CD4-positive, alpha-beta memory T cell (primary cell): ENCODE measurements around the gene TIMM22. TPM values are rescaled to one million over a fixed set of nuclear protein-coding genes. Genes with fewer than 3 reads are reported as not detected.
A peak's percentile ranks its signal among the peaks of the same experiment; 100 is the strongest.
"Not testable (repeated sequence)": the region's sequence is repeated elsewhere in the genome, so short reads cannot be mapped to it uniquely, and the experiment has no call there.

Experiments
- CTCF ChIA-PET: fragments of 350-600 bp; sonication (Branson Sonifier 250); formaldehyde crosslinking; loops from one replicate; lab custom pipeline; 2021; ENCODE audit warnings: inconsistent platforms; ENCODE audit not compliant: partially characterized antibody; lab: Charles Lee
- POLR2A ChIA-PET: fragments of 350-600 bp; sonication (Branson Sonifier 250); formaldehyde crosslinking; loops from one replicate; lab custom pipeline; 2021; ENCODE audit not compliant: partially characterized antibody; lab: Charles Lee
- DNase-seq, 5 donors: peaks; one replicate each; pipeline versions ENCODE4 v3.0.0 to v3.0.0-alpha.2; 2020 to 2022; ENCODE audit warnings: mixed read lengths in 1 of 5
- H3K27ac ChIP-seq: one replicate; pipeline ENCODE4 v1.7.0; 2013; ENCODE audit warnings: low read depth, low read length
- H3K27me3 ChIP-seq: 2 replicates; pipeline ENCODE4 v1.7.0; 2013; ENCODE audit warnings: mild to moderate bottlenecking, low read length, moderate library complexity; ENCODE audit not compliant: insufficient read depth
- H3K36me3 ChIP-seq: 2 replicates; pipeline ENCODE4 v1.7.0; 2013; ENCODE audit warnings: mild to moderate bottlenecking, low read length, moderate library complexity; ENCODE audit not compliant: insufficient read depth
- H3K4me1 ChIP-seq: 2 replicates; pipeline ENCODE4 v1.7.0; 2013; ENCODE audit warnings: mild to moderate bottlenecking, low read length, moderate library complexity; ENCODE audit not compliant: insufficient read depth
- H3K4me3 ChIP-seq, 2 donors: one replicate each; pipeline ENCODE4 v1.7.0; 2013; ENCODE audit warnings: low read length in 2 of 2, mild to moderate bottlenecking in 1 of 2
- H3K9me3 ChIP-seq, 2 donors: one replicate each; pipeline ENCODE4 v1.7.0; 2013; ENCODE audit warnings: low read length in 2 of 2, control low read depth in 1 of 2; ENCODE audit not compliant: control insufficient read depth in 1 of 2
- H3K27ac Mint-ChIP-seq, 7 donors: one replicate each; pipeline ENCODE4 v1.8.0; 2020 to 2021; ENCODE audit warnings: mixed read lengths in 7 of 7, mild to moderate bottlenecking in 6 of 7, inconsistent platforms in 3 of 7, moderate library complexity in 3 of 7
- H3K27me3 Mint-ChIP-seq, 2 donors: one replicate each; pipeline ENCODE4 v1.8.0; 2020 to 2021; ENCODE audit warnings: mixed read lengths in 2 of 2
- H3K36me3 Mint-ChIP-seq, 2 donors: one replicate each; pipeline ENCODE4 v1.8.0; 2020 to 2021; ENCODE audit warnings: mixed read lengths in 2 of 2, inconsistent platforms in 1 of 2, mild to moderate bottlenecking in 1 of 2
- H3K4me1 Mint-ChIP-seq, 4 donors: one replicate each; pipeline ENCODE4 v1.8.0; 2020 to 2021; ENCODE audit warnings: mixed read lengths in 4 of 4, mild to moderate bottlenecking in 1 of 4
- H3K4me3 Mint-ChIP-seq, 8 donors: one replicate each; pipeline ENCODE4 v1.8.0; 2020 to 2021; ENCODE audit warnings: mixed read lengths in 8 of 8, mild to moderate bottlenecking in 7 of 8, moderate library complexity in 6 of 8, inconsistent platforms in 3 of 8
- H3K9me3 Mint-ChIP-seq, 8 donors: one replicate each; pipeline ENCODE4 v1.8.0; 2020 to 2021; ENCODE audit warnings: mixed read lengths in 8 of 8, mild to moderate bottlenecking in 5 of 8, inconsistent platforms in 3 of 8, moderate library complexity in 1 of 8
- intact Hi-C: fragments of 100-400 bp; cut with micrococcal nuclease; formaldehyde crosslinking; loops from one replicate; pipeline ENCODE4 v1.15.1; 2023
- polyA plus RNA-seq, 2 donors: library from polyadenylated mRNA; unstranded; fragments of 300-500 nt; fragmentation: Illumina TruSeq; gene quantifications; one replicate each; pipeline ENCODE4 v1.2.3, GENCODE V29; 2021
- total RNA-seq, 2 experiments: library from RNA; stranded (reverse); gene quantifications; one replicate each; pipeline ENCODE4 v1.2.3, GENCODE V29; 2021

The TIMM22 gene
- total and polyA plus RNA-seq, 4 experiments from 2014 or later, result 12.3 to 26.3 (median 18.1) TPM

DNA sequence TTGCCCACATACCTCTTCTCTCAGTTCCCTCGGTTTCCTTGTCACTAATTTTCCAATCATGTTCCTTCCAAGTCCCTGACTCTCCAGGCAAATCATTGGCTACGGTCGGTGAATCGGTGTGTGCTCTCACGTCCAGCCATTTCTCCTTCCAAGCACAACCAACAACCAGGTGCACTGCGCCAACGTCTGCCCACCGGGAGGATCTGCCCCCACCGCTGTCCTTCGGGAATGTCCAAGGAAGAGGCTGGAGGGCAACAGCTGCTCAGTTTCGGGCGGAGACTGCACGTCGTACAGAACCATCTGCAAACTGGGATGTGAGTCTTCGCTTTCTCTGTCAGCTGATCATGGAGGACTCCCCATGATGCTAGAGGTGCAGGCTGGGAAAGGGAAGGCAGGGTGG, 9.0 kb upstream of the TIMM22 start:
- H3K36me3 ChIP-seq, result no peaks in the 10 kb centered on the region
- no peaks in the 10 kb centered on the region for H3K27me3 Mint-ChIP-seq
- ChIA-PET POLR2A (interaction anchor here (1.3 kb wide), 1 partner anchor 9 kb away, joined by 5 read pairs; the partner anchor contains the start of gene TIMM22), CTCF (no interaction called here)
- H3K27ac ChIP-seq, result no peak overlapping the region
- peaks cover 0 to 8% (median 1%) of the 10 kb centered on the region in 8 donors for H3K9me3 Mint-ChIP-seq
- intact Hi-C loops, result no loop called here
- H3K4me3 Mint-ChIP-seq, result no peak overlapping the region
- no peaks in the 10 kb centered on the region for H3K27me3 ChIP-seq
- no peaks in the 10 kb centered on the region for H3K4me1 Mint-ChIP-seq
- H3K4me1 ChIP-seq, result no peaks in the 10 kb centered on the region
- H3K4me3 ChIP-seq, result no peak overlapping the region
- H3K9me3 ChIP-seq, result peaks cover 0 to 2% of the 10 kb centered on the region in 2 donors
- no peak overlapping the region for H3K27ac Mint-ChIP-seq
- no peak for DNase-seq
- H3K36me3 Mint-ChIP-seq, result no peaks in the 10 kb centered on the region

- no peak overlapping the region for H3K27ac ChIP-seq
- H3K4me3 ChIP-seq, result no peak overlapping the region
- no peaks in the 10 kb centered on the region for H3K27me3 ChIP-seq
- Mint-ChIP-seq H3K4me3 (no peak overlapping the region), H3K36me3 (no peaks in the 10 kb centered on the region), H3K27me3 (no peaks in the 10 kb centered on the region), H3K27ac (no peak overlapping the region), H3K9me3 (peaks cover 0 to 14% (median 5%) of the 10 kb centered on the region in 8 donors), H3K4me1 (no peaks in the 10 kb centered on the region)
- no peaks in the 10 kb centered on the region for H3K4me1 ChIP-seq
- CTCF ChIA-PET, result no interaction called here
- POLR2A ChIA-PET, result interaction anchor here (1.3 kb wide), 1 partner anchor 8 kb away, joined by 5 read pairs; the partner anchor contains the start of gene TIMM22
- DNase-seq, result no peak
- intact Hi-C loops, result no loop called here
- H3K9me3 ChIP-seq, result peaks cover 0 to 6% of the 10 kb centered on the region in 2 donors
- no peaks in the 10 kb centered on the region for H3K36me3 ChIP-seq
Measured at GRCh38 chr17:988561-988960, 8.4 kb upstream of the TIMM22 start.

DNA sequence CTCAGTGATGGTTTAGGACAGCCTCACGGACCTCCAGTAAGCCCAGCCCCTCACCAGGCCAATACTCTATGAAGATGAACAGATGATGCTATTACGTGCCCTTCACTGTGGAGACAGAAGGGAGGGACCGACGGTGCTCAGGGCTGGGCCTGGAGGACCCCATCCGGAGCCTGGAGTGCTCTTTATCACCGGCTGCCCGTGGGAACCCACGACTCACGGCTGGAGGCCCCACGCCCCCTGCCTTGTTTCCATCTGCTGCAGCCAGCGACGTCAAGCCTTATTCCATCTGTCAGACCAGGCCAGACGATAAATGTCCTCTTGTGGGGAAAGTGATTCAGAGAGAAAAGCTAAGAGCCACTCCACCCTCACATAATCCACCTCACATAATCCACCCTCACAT, 4.0 kb upstream of the TIMM22 start:
- no peaks in the 10 kb centered on the region for H3K27me3 Mint-ChIP-seq
- Histone ChIP-seq H3K9me3 (peaks cover 0 to 14% of the 10 kb centered on the region in 2 donors), H3K4me1 (peaks cover 7% of the 10 kb centered on the region), H3K4me3 (no peak overlapping the region), H3K27me3 (no peaks in the 10 kb centered on the region), H3K27ac (no peak overlapping the region), H3K36me3 (no peaks in the 10 kb centered on the region)
- peaks cover 0 to 6% of the 10 kb centered on the region in 2 donors for H3K36me3 Mint-ChIP-seq
- H3K27ac Mint-ChIP-seq, result no peak overlapping the region
- POLR2A ChIA-PET, result no interaction called here
- no peak overlapping the region for H3K4me3 Mint-ChIP-seq
- intact Hi-C loops, result no loop called here
- H3K4me1 Mint-ChIP-seq, result peaks cover 4 to 14% (median 10%) of the 10 kb centered on the region in 4 donors
- CTCF ChIA-PET, result interaction anchor here (1.5 kb wide), 1 partner anchor 12 kb away, joined by 7 read pairs; no protein-coding TSS in a partner anchor
- peaks cover 0 to 27% (median 14%) of the 10 kb centered on the region in 8 donors for H3K9me3 Mint-ChIP-seq
- no peak for DNase-seq

- Histone ChIP-seq H3K4me1 (peaks cover 18% of the 10 kb centered on the region), H3K9me3 (peaks cover 0 to 14% of the 10 kb centered on the region in 2 donors)
- H3K27me3 Mint-ChIP-seq, H3K27me3 ChIP-seq, H3K4me3 ChIP-seq, H3K4me3 Mint-ChIP-seq, H3K27ac Mint-ChIP-seq, H3K36me3 ChIP-seq, DNase-seq, H3K27ac ChIP-seq: not testable (repeated sequence)
- intact Hi-C loops, result loop anchor here (5.0 kb wide), 1 partner anchor 583 kb away; a partner anchor contains a TSS
- POLR2A ChIA-PET, result interaction anchor here (1.5 kb wide), 1 partner anchor 579 kb away, joined by 3 read pairs; no protein-coding TSS in a partner anchor
- H3K36me3 Mint-ChIP-seq, result peaks cover 8 to 13% of the 10 kb centered on the region in 2 donors
- peaks cover 13 to 31% (median 22%) of the 10 kb centered on the region in 4 donors for H3K4me1 Mint-ChIP-seq
- CTCF ChIA-PET, result interaction anchor here (1.2 to 2.1 kb wide), 3 partner anchors 116 to 583 kb away, joined by 3 to 18 read pairs (median 11); partner anchors contain the start of genes GLOD4 and MRM3
- H3K9me3 Mint-ChIP-seq, result peaks cover 0 to 27% (median 14%) of the 10 kb centered on the region in 8 donors
Measured at GRCh38 chr17:995324-995723, 1.6 kb upstream of the TIMM22 start.

- no peaks in the 10 kb centered on the region for H3K27me3 Mint-ChIP-seq
- H3K27me3 ChIP-seq, result no peaks in the 10 kb centered on the region
- no peak overlapping the region for H3K27ac ChIP-seq
- H3K4me3 ChIP-seq, result peak overlapping the region in 1 of 2 donors; percentile 84
- peaks cover 13 to 34% (median 23%) of the 10 kb centered on the region in 4 donors for H3K4me1 Mint-ChIP-seq
- H3K27ac Mint-ChIP-seq, result peak overlapping the region; percentile 74 to 96 (median 81)
- peaks cover 0 to 11% of the 10 kb centered on the region in 2 donors for H3K9me3 ChIP-seq
- H3K4me1 ChIP-seq, result peaks cover 18% of the 10 kb centered on the region
- H3K36me3 Mint-ChIP-seq, result peaks cover 25 to 40% of the 10 kb centered on the region in 2 donors
- H3K9me3 Mint-ChIP-seq, result peaks cover 0 to 18% (median 11%) of the 10 kb centered on the region in 8 donors
- CTCF ChIA-PET, result interaction anchor here (1.6 to 3.1 kb wide), 2 partner anchors 18 to 123 kb away, joined by 4 to 30 read pairs; partner anchors contain the start of gene NXN
- H3K36me3 ChIP-seq, result peaks cover 35% of the 10 kb centered on the region
- peak overlapping the region; percentile 96 to 99 (median 98) for H3K4me3 Mint-ChIP-seq
- intact Hi-C loops, result loop anchor here (5.0 kb wide), 1 partner anchor 586 kb away; a partner anchor contains a TSS
- DNase-seq, result no peak
- POLR2A ChIA-PET, result interaction anchor here (3.7 kb wide), 1 partner anchor 216 kb away, joined by 29 read pairs; the partner anchor contains the start of genes GLOD4 and MRM3
Measured at GRCh38 chr17:998111-998510, 1.2 kb downstream of the TIMM22 start.

DNA sequence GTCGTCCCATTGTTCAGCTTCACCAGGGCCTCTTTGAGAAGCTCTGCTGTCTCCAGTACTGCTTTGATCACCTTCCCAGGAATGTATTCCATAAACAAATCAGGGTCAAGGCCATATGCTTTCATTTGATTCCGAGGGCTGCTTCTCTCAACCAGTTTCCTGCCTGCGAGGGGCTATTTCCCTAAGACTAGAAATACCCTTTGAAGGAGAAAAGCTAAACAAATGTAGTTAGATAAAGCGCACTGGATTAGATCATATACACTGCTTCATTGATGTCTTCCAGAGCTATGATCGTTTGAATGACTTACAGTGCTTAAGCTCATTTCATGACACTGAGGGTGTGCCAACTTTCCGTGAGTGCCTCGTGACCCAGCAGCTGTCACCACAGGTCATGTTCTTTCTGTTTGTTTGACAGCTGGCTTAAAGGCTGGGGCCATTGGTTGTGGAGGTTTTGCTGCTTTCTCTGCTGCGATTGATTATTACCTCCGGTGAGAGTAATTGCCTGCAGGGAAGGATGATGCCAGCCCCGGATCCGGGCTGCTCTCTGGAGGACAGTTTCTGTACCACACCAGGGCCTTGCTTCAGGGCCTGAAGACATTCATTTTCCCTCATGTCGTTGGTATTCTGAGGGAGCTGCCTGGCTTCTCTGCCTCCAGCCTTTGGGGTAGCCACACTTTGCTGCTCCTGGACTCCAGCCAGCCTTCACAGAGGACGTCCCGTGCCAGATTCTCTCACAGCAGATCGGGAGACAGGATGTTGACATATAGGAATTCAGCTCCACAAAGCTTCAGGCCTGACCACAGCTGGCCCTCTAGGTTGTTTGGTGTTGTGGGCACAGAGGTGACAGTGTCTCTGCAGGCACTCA, 3.9 kb downstream of the TIMM22 start:
- Mint-ChIP-seq H3K4me3 (no peak overlapping the region), H3K36me3 (peaks cover 32 to 60% of the 10 kb centered on the region in 2 donors), H3K9me3 (peaks cover 0 to 6% (median 0%) of the 10 kb centered on the region in 8 donors), H3K4me1 (peaks cover 13 to 34% (median 23%) of the 10 kb centered on the region in 4 donors), H3K27ac (peak overlapping the region in 2 of 7 donors; percentile 18 to 29), H3K27me3 (no peaks in the 10 kb centered on the region)
- peaks cover 50% of the 10 kb centered on the region for H3K36me3 ChIP-seq
- no peaks in the 10 kb centered on the region for H3K27me3 ChIP-seq
- CTCF ChIA-PET, result interaction anchor here (0.7 to 2.1 kb wide), 5 partner anchors 20 to 218 kb away, joined by 3 to 7 read pairs (median 3); partner anchors contain the start of genes GLOD4 and MRM3
- POLR2A ChIA-PET, result interaction anchor here (0.7 to 1.2 kb wide), 2 partner anchors 14 to 20 kb away, joined by 3 read pairs; no protein-coding TSS in a partner anchor
- DNase-seq, result no peak
- H3K4me3 ChIP-seq, result no peak overlapping the region
- H3K9me3 ChIP-seq, result no peaks in the 10 kb centered on the region
- H3K4me1 ChIP-seq, result peaks cover 18% of the 10 kb centered on the region
- H3K27ac ChIP-seq, result no peak overlapping the region
- intact Hi-C loops, result no loop called here
